Transverse colon (tissue), 4 donors: ENCODE measurements around the gene INCA1. TPM values are rescaled to one million over a fixed set of nuclear protein-coding genes. Genes with fewer than 3 reads are reported as not detected.

ENCODE experiments used
- DNase-seq: peaks from one replicate; pipeline ENCODE4 v3.0.0-alpha.2; 2019
- H3K27ac ChIP-seq, 4 donors: fragments of 200-600 bp; sonication (generic); 2 replicates each; pipeline ENCODE4 v1.5.1; 2016 to 2018; ENCODE audit warnings: inconsistent platforms in 4 of 4
- H3K27me3 ChIP-seq: fragments of 200-600 bp; sonication (generic); 2 replicates; pipeline ENCODE4 v1.5.1; 2017; ENCODE audit warnings: inconsistent platforms
- H3K36me3 ChIP-seq, 4 donors: fragments of 200-600 bp; sonication (generic); 2 replicates each; pipeline ENCODE4 v1.5.1; 2017 to 2019; ENCODE audit warnings: inconsistent platforms in 4 of 4
- H3K4me1 ChIP-seq, 4 donors: fragments of 200-600 bp; sonication (generic); 2 replicates each; pipeline ENCODE4 v1.5.1; 2017 to 2020; ENCODE audit warnings: inconsistent platforms in 4 of 4
- H3K4me3 ChIP-seq, 4 donors: fragments of 200-600 bp; sonication (generic); 1 replicate in 1 of 4; 2 replicates in 3 of 4; pipeline versions ENCODE4 v1.5.1 to v1.6.1; 2017 to 2019; ENCODE audit warnings: inconsistent platforms in 4 of 4
- H3K9me3 ChIP-seq, 2 donors: fragments of 200-600 bp; sonication (generic); 2 replicates each; pipeline ENCODE4 v1.5.1; 2017 to 2019; ENCODE audit warnings: inconsistent platforms in 2 of 2
- CTCF ChIP-seq, 5 experiments: fragments of 200-600 bp in 3 of 5; fragments of 450-650 bp in 2 of 5; sonication (generic) in 3 of 5; IDR thresholded peaks; 1 replicate in 2 of 5; 2 replicates in 3 of 5; pipeline ENCODE4 v1.5.1; 2016 to 2017; ENCODE audit warnings: antibody characterized with exemption in 5 of 5, inconsistent platforms in 3 of 5, mild to moderate bottlenecking in 2 of 5, moderate library complexity in 1 of 5
- EP300 ChIP-seq: sonication (generic); formaldehyde crosslinking; IDR thresholded peaks from one replicate; pipeline ENCODE4 v1.6.1; 2017; ENCODE audit warnings: antibody characterized with exemption, low read depth
- POLR2A ChIP-seq: fragments of 450-650 bp; IDR thresholded peaks from one replicate; pipeline ENCODE4 v1.6.1; 2016; ENCODE audit warnings: antibody characterized with exemption, mild to moderate bottlenecking, moderate library complexity
- POLR2AphosphoS5 ChIP-seq, 3 donors: sonication (generic); formaldehyde crosslinking; IDR thresholded peaks; one replicate each; pipeline ENCODE4 v1.6.1; 2016; ENCODE audit warnings: antibody characterized with exemption in 3 of 3
- WGBS, 2 donors: methylation state at CpG; one replicate each; pipeline ENCODE4 v1.1.5; 2018; ENCODE audit warnings: low coverage in 1 of 2; 5-methylcytosine and 5-hydroxymethylcytosine counted together
- in situ Hi-C, 4 donors: fragments of 200-750 bp; cut with MboI; loops; one replicate each; pipeline versions ENCODE4 v1.15.0 to v1.15.1; 2017; ENCODE audit warnings: low sequenced_read_pairs in 3 of 4, low pct_ligation_motif_present in 1 of 4, low pct_unique_long_range_greater_than_20kb in 1 of 4
- intact Hi-C: fragments of 100-400 bp; cut with DNase I; formaldehyde crosslinking; loops from one replicate; pipeline ENCODE4 v1.15.1; 2023; ENCODE audit warnings: low total_unique reads
- total RNA-seq, 4 donors: library from RNA; depleted of rRNA; stranded (reverse); fragments of >200 nt; gene quantifications; one replicate each; pipeline ENCODE4 v1.1.0, GENCODE V29; 2016

INCA1 gene
- total RNA-seq, 4 donors from 2014 or later = 1.8 to 2.2 TPM; not detected in 2

GRCh38 chr17:5011928-5012327, 14.6 kb upstream of the INCA1 start:
- peaks cover 0 to 55% (median 23%) of the 10 kb centered on the region in 4 donors for H3K36me3 ChIP-seq
- 60 to 66% methylated on average over 1 to 6 of the region's 6 CpGs for WGBS, 2 donors
- no peak overlapping the region for H3K4me3 ChIP-seq
- H3K27me3 ChIP-seq = no peaks in the 10 kb centered on the region
- no peaks in the 10 kb centered on the region for H3K4me1 ChIP-seq
- H3K27ac ChIP-seq = no peak overlapping the region
- intact Hi-C loops (no loop called here), in situ Hi-C loops (no loop called here)
- TF ChIP-seq CTCF (IDR thresholded peaks at IDR 0.05) (no peak), POLR2AphosphoS5 (IDR thresholded peaks at IDR 0.05) (no peak), POLR2A (no peak), EP300 (no peak)
- DNase-seq = no peak
- no peaks in the 10 kb centered on the region for H3K9me3 ChIP-seq

- Histone ChIP-seq H3K36me3 (peaks cover 0 to 54% (median 27%) of the 10 kb centered on the region in 4 donors), H3K27me3 (no peaks in the 10 kb centered on the region), H3K9me3 (no peaks in the 10 kb centered on the region), H3K27ac (no peak overlapping the region), H3K4me1 (peaks cover 11 to 20% (median 19%) of the 10 kb centered on the region in 4 donors), H3K4me3 (no peak overlapping the region)
- in situ Hi-C loops = no loop called here
- no peak for DNase-seq
- intact Hi-C loops = no loop called here
- TF ChIP-seq EP300 (no peak), CTCF (IDR thresholded peaks at IDR 0.05) (no peak), POLR2AphosphoS5 (IDR thresholded peaks at IDR 0.05) (no peak), POLR2A (no peak)
- WGBS, 2 donors = 93% methylated on average over 18 of the region's 18 CpGs; no CpG with 5 or more reads in 1 of the 2 donors
Measured at GRCh38 chr17:5003214-5003867, 6.0 kb upstream of the INCA1 start.

- no peak for DNase-seq
Measured at GRCh38 chr17:5002121-5002788, 4.9 kb upstream of the INCA1 start.

More at GRCh38 chr17:5002121-5002788, 4.9 kb upstream of the INCA1 start:
- H3K27ac ChIP-seq = no peak overlapping the region
- H3K27me3 ChIP-seq = no peaks in the 10 kb centered on the region
- peaks cover 0 to 43% (median 21%) of the 10 kb centered on the region in 4 donors for H3K36me3 ChIP-seq
- H3K9me3 ChIP-seq = no peaks in the 10 kb centered on the region
- intact Hi-C loops = no loop called here
- in situ Hi-C loops = no loop called here
- H3K4me3 ChIP-seq = no peak overlapping the region
- H3K4me1 ChIP-seq = peaks cover 11 to 22% (median 19%) of the 10 kb centered on the region in 4 donors
- TF ChIP-seq POLR2AphosphoS5 (IDR thresholded peaks at IDR 0.05) (no peak), POLR2A (no peak), CTCF (IDR thresholded peaks at IDR 0.05) (no peak), EP300 (no peak)
- WGBS, 2 donors = 94 to 100% methylated on average over 4 to 20 of the region's 20 CpGs
